Transverse colon (tissue), 4 donors: ENCODE data around the gene AKT3.

Experiments used
- CTCF ChIP-seq, 5 experiments: fragments of 200-600 bp in 3 of 5; fragments of 450-650 bp in 2 of 5; sonication (generic) in 3 of 5; IDR thresholded peaks; 1 replicate in 2 of 5; 2 replicates in 3 of 5; pipeline ENCODE4 v1.5.1; 2016 to 2017; ENCODE audit warnings: antibody characterized with exemption in 5 of 5, inconsistent platforms in 3 of 5, mild to moderate bottlenecking in 2 of 5, moderate library complexity in 1 of 5
- EP300 ChIP-seq: sonication (generic); formaldehyde crosslinking; IDR thresholded peaks from one replicate; pipeline ENCODE4 v1.6.1; 2017; ENCODE audit warnings: antibody characterized with exemption, low read depth
- POLR2A ChIP-seq: fragments of 450-650 bp; IDR thresholded peaks from one replicate; pipeline ENCODE4 v1.6.1; 2016; ENCODE audit warnings: antibody characterized with exemption, mild to moderate bottlenecking, moderate library complexity
- POLR2AphosphoS5 ChIP-seq, 3 donors: sonication (generic); formaldehyde crosslinking; IDR thresholded peaks; one replicate each; pipeline ENCODE4 v1.6.1; 2016; ENCODE audit warnings: antibody characterized with exemption in 3 of 3

GRCh38 chr1:243848858-243849420 lies 1.1 kb downstream of the AKT3 start:
- TF ChIP-seq CTCF (IDR thresholded peaks at IDR 0.05): no peak
- TF ChIP-seq POLR2AphosphoS5 (IDR thresholded peaks at IDR 0.05): peak; percentile 22 to 35 (median 34)
- TF ChIP-seq POLR2A: no peak
- no peak for TF ChIP-seq EP300
